ENCODE results near the gene CHST7.
"Not testable (repeated sequence)": the region's sequence is repeated elsewhere in the genome, so short reads cannot be mapped to it uniquely, and the experiment has no call there.

DNA sequence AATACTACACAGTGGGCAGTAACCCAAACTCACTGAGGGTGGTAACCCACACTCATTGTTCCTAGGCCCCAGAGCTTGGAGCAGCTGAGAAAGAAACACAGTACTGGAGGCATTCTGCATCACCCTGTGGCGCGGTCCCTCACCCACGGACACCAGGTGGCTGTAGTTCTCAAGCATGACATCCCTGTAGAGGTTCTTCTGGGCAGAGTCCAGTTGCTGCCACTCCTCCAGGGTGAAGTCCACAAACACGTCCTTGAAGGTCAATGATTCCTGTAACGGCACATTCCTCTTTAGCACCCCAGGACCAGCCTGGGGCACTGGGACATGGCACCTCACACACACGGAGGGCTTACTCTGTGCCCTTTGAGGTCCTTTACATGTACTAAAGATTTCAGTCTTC is 44.9 kb upstream of the CHST7 start:
- TF ChIP-seq, protein P1, sequence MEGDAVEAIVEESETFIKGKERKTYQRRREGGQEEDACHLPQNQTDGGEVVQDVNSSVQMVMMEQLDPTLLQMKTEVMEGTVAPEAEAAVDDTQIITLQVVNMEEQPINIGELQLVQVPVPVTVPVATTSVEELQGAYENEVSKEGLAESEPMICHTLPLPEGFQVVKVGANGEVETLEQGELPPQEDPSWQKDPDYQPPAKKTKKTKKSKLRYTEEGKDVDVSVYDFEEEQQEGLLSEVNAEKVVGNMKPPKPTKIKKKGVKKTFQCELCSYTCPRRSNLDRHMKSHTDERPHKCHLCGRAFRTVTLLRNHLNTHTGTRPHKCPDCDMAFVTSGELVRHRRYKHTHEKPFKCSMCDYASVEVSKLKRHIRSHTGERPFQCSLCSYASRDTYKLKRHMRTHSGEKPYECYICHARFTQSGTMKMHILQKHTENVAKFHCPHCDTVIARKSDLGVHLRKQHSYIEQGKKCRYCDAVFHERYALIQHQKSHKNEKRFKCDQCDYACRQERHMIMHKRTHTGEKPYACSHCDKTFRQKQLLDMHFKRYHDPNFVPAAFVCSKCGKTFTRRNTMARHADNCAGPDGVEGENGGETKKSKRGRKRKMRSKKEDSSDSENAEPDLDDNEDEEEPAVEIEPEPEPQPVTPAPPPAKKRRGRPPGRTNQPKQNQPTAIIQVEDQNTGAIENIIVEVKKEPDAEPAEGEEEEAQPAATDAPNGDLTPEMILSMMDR (IDR thresholded peaks at IDR 0.05): not testable (repeated sequence)
- not testable (repeated sequence) for TF ChIP-seq EZH2 (IDR thresholded peaks at IDR 0.05; ENCODE audit: borderline replicate concordance, insufficient read depth, low read depth, low read length, poor library complexity, severe bottlenecking)
